SK-N-SH (cell line): ENCODE data around the gene DPF3. TPM values are rescaled to one million over a fixed set of nuclear protein-coding genes. Genes with fewer than 3 reads are reported as not detected.

Source experiments
- CTCF ChIA-PET: fragments of 300-600, 350-600 bp; formaldehyde crosslinking; extraction: SDS; loops from one replicate; lab custom pipeline; 2021; lab: Yijun Ruan, JAX
- POLR2A ChIA-PET: fragments of 350-600 bp; sonication (Branson Sonifier 250); formaldehyde crosslinking; extraction: SDS; loops from one replicate; lab custom pipeline; 2020; ENCODE audit warnings: antibody characterized with exemption, inconsistent platforms; lab: Yijun Ruan, JAX
- DNase-seq: peaks from one replicate; pipeline ENCODE4 v3.0.0; 2012
- H2AFZ ChIP-seq: fragments of 200-600 bp; sonication (generic); 2 replicates; pipeline ENCODE4 v1.8.1; 2016; ENCODE audit warnings: antibody characterized with exemption, mild to moderate bottlenecking, low read depth
- H3F3A ChIP-seq: fragments of 200-600 bp; sonication (generic); replicated peaks from 2 replicates; pipeline ENCODE3; 2016; ENCODE audit warnings: antibody characterized with exemption, mild to moderate bottlenecking; ENCODE audit not compliant: insufficient read depth
- H3K27ac ChIP-seq, 2 experiments: fragments of 200-500 bp in 1 of 2; fragments of 200-600 bp in 1 of 2; sonication (Bioruptor generic) in 1 of 2; sonication (generic), shearing (Covaris generic) in 1 of 2; 2 replicates each; pipeline versions ENCODE4 v1.5.1 to v1.6.1; 2014 to 2016; ENCODE audit warnings: low read depth in 2 of 2, inconsistent platforms in 1 of 2, low read length in 1 of 2, mild to moderate bottlenecking in 1 of 2, mixed read lengths in 1 of 2
- H3K27me3 ChIP-seq: fragments of 200-600 bp; sonication (generic), shearing (Covaris generic); 2 replicates; pipeline ENCODE4 v1.6.1; 2016; ENCODE audit warnings: mixed run types; ENCODE audit not compliant: insufficient read depth
- H3K36me3 ChIP-seq, 2 experiments: fragments of 200-500 bp in 1 of 2; fragments of 200-600 bp in 1 of 2; sonication (Bioruptor generic) in 1 of 2; sonication (generic) in 1 of 2; replicated peaks in 1 of 2; 2 replicates each; pipeline versions ENCODE3 to v1.5.1; 2014 to 2016; ENCODE audit warnings: low read length in 1 of 2, mild to moderate bottlenecking in 1 of 2; ENCODE audit not compliant: insufficient read depth in 2 of 2, control insufficient read depth in 1 of 2
- H3K4me1 ChIP-seq, 2 experiments: fragments of 200-500 bp in 1 of 2; fragments of 200-600 bp in 1 of 2; sonication (Bioruptor generic) in 1 of 2; sonication (generic), shearing (Covaris generic) in 1 of 2; 2 replicates each; pipeline versions ENCODE4 v1.5.1 to v1.6.1; 2014 to 2016; ENCODE audit warnings: low read depth in 1 of 2, low read length in 1 of 2, mixed run types in 1 of 2; ENCODE audit not compliant: insufficient read depth in 2 of 2, control insufficient read depth in 1 of 2
- H3K4me2 ChIP-seq: fragments of 200-600 bp; sonication (generic), shearing (Covaris generic); 2 replicates; pipeline ENCODE4 v1.6.1; 2017; ENCODE audit warnings: mixed run types
- H3K4me3 ChIP-seq, 2 experiments: fragments of 200-500 bp in 1 of 2; fragments of 200-600 bp in 1 of 2; sonication (Bioruptor generic) in 1 of 2; sonication (generic), shearing (Covaris generic) in 1 of 2; 2 replicates each; pipeline versions ENCODE4 v1.5.1 to v1.8.1; 2014 to 2016; ENCODE audit warnings: low read depth in 2 of 2, inconsistent platforms in 1 of 2, low read length in 1 of 2, mild to moderate bottlenecking in 1 of 2, mixed read lengths in 1 of 2, moderate library complexity in 1 of 2
- H3K79me2 ChIP-seq: fragments of 200-600 bp; sonication (generic); 2 replicates; pipeline ENCODE4 v1.8.1; 2017; ENCODE audit warnings: mild to moderate bottlenecking; ENCODE audit not compliant: insufficient read depth
- H3K9ac ChIP-seq: fragments of 200-600 bp; sonication (generic); 2 replicates; pipeline ENCODE4 v1.6.1; 2017; ENCODE audit warnings: mixed run types
- H3K9me2 ChIP-seq: fragments of 200-600 bp; sonication (generic); 2 replicates; pipeline ENCODE4 v1.6.1; 2017; ENCODE audit warnings: mixed run types
- H3K9me3 ChIP-seq: fragments of 200-600 bp; sonication (generic); 2 replicates; pipeline ENCODE4 v1.6.1; 2017; ENCODE audit warnings: mixed run types, mild to moderate bottlenecking, moderate library complexity
- H4K20me1 ChIP-seq: fragments of 200-600 bp; sonication (generic); 2 replicates; pipeline ENCODE4 v1.6.1; 2017; ENCODE audit warnings: mild to moderate bottlenecking, mixed run types; ENCODE audit not compliant: insufficient read depth
- ELF1 ChIP-seq: IDR thresholded peaks from 2 replicates; pipeline ENCODE4 v1.4.0; 2012
- EP300 ChIP-seq, 2 experiments: IDR thresholded peaks; 2 replicates each; pipeline versions ENCODE4 v1.4.0 to v1.6.1; 2012; ENCODE audit warnings: borderline replicate concordance in 1 of 2, low read depth in 1 of 2, low read length in 1 of 2
- EZH2phosphoT487 ChIP-seq: fragments of 200-600 bp; sonication (generic); IDR thresholded peaks from 2 replicates; pipeline ENCODE4 v1.6.1; 2017; ENCODE audit warnings: low read depth, mixed run types, mild to moderate bottlenecking, antibody characterized with exemption, moderate library complexity, borderline replicate concordance
- FOSL2 ChIP-seq: IDR thresholded peaks from 2 replicates; pipeline ENCODE4 v1.4.0; 2012; ENCODE audit warnings: low read depth, mild to moderate bottlenecking, moderate library complexity, borderline replicate concordance
- FOXJ3 ChIP-seq: sonication (generic); formaldehyde crosslinking; IDR thresholded peaks from 2 replicates; pipeline ENCODE4 v1.5.1; 2020; ENCODE audit warnings: mild to moderate bottlenecking, missing genetic modification reagents
- FOXM1 ChIP-seq: IDR thresholded peaks from 2 replicates; pipeline ENCODE4 v1.4.0; 2012; ENCODE audit warnings: low read depth, mild to moderate bottlenecking
- GABPA ChIP-seq: IDR thresholded peaks from 2 replicates; pipeline ENCODE4 v1.4.0; 2012; ENCODE audit warnings: low read depth, mild to moderate bottlenecking
- GATA2 ChIP-seq: sonication (generic); formaldehyde crosslinking; IDR thresholded peaks from 2 replicates; pipeline ENCODE4 v1.5.0; 2020; ENCODE audit warnings: mild to moderate bottlenecking, missing genetic modification reagents
- JUND ChIP-seq: IDR thresholded peaks from 2 replicates; pipeline ENCODE4 v1.4.0; 2012
- MEF2A ChIP-seq: IDR thresholded peaks from 2 replicates; pipeline ENCODE4 v1.4.0; 2012; ENCODE audit warnings: low read depth, borderline replicate concordance
- MXI1 ChIP-seq: IDR thresholded peaks from 2 replicates; pipeline ENCODE4 v1.6.1; 2012; ENCODE audit warnings: mild to moderate bottlenecking, low read depth, low read length, improper control_type of control experiment
- NFIC ChIP-seq: IDR thresholded peaks from 2 replicates; pipeline ENCODE4 v1.4.0; 2012; ENCODE audit warnings: borderline replicate concordance
- POLR2AphosphoS5 ChIP-seq: IDR thresholded peaks from 2 replicates; pipeline ENCODE4 v1.6.1; 2012; ENCODE audit warnings: low read depth, low read length
- RCOR1 ChIP-seq: fragments of 150-350 bp; IDR thresholded peaks from 2 replicates; pipeline ENCODE4 v1.6.1; 2017; ENCODE audit warnings: antibody characterized with exemption, low read length
- RFX5 ChIP-seq: IDR thresholded peaks from 2 replicates; pipeline ENCODE4 v1.6.1; 2012; ENCODE audit warnings: mild to moderate bottlenecking, improper control_type of control experiment, low read length
- RXRA ChIP-seq: IDR thresholded peaks from 2 replicates; pipeline ENCODE4 v1.4.0; 2012; ENCODE audit warnings: low read depth, mild to moderate bottlenecking, borderline replicate concordance
- SIN3A ChIP-seq: IDR thresholded peaks from 2 replicates; pipeline ENCODE4 v1.6.1; 2012; ENCODE audit warnings: low read depth, mild to moderate bottlenecking, low read length, moderate library complexity, borderline replicate concordance
- TAF1 ChIP-seq: IDR thresholded peaks from 2 replicates; pipeline ENCODE4 v1.6.1; 2012; ENCODE audit warnings: low read depth, mild to moderate bottlenecking, low read length, moderate library complexity, borderline replicate concordance
- TCF12 ChIP-seq: IDR thresholded peaks from 2 replicates; pipeline ENCODE4 v1.4.0; 2012
- TEAD4 ChIP-seq: IDR thresholded peaks from 2 replicates; pipeline ENCODE4 v1.4.0; 2012; ENCODE audit warnings: mild to moderate bottlenecking, borderline replicate concordance; ENCODE audit not compliant: insufficient read depth
- WGBS: methylation state at CpG from one replicate; pipeline ENCODE4 v1.1.6; 2017; ENCODE audit warnings: low lambda C conversion rate; 5-methylcytosine and 5-hydroxymethylcytosine counted together
- polyA plus RNA-seq, 3 experiments: library from polyadenylated mRNA; depleted of rRNA; stranded (reverse); fragments of >200 nt; gene quantifications; 2 replicates each; pipeline ENCODE4 v1.2.3, GENCODE V29; 2012
- TF ChIP-seq, protein P1 (sequence below): IDR thresholded peaks from 2 replicates; pipeline ENCODE4; 2012
- TF ChIP-seq, protein P2 (sequence below): IDR thresholded peaks from 2 replicates; pipeline ENCODE4 v1.4.0; 2012; ENCODE audit warnings: low read depth
- TF ChIP-seq, protein P3 (sequence below): fragments of 150-350 bp; IDR thresholded peaks from 2 replicates; pipeline ENCODE4 v1.6.1; 2016; ENCODE audit warnings: mild to moderate bottlenecking, low read depth, low read length
- TF ChIP-seq, protein P4 (sequence below): fragments of 200-600 bp; sonication (generic); IDR thresholded peaks from 2 replicates; pipeline ENCODE4 v1.6.1; 2017; ENCODE audit warnings: antibody characterized with exemption, mild to moderate bottlenecking, moderate library complexity
- TF ChIP-seq, protein P5 (sequence below): fragments of 150-350 bp; IDR thresholded peaks from 2 replicates; pipeline ENCODE4 v1.6.1; 2017; ENCODE audit warnings: antibody characterized with exemption, low read length, low read depth, borderline replicate concordance
- TF ChIP-seq, protein P6 (sequence below): IDR thresholded peaks from 2 replicates; pipeline ENCODE4 v1.4.0; 2012; ENCODE audit warnings: low read depth, borderline replicate concordance

DPF3 gene
- polyA plus RNA-seq, 1 of the 3 experiments (the other 2 are of a cell fraction) = 2.8 TPM

DNA sequence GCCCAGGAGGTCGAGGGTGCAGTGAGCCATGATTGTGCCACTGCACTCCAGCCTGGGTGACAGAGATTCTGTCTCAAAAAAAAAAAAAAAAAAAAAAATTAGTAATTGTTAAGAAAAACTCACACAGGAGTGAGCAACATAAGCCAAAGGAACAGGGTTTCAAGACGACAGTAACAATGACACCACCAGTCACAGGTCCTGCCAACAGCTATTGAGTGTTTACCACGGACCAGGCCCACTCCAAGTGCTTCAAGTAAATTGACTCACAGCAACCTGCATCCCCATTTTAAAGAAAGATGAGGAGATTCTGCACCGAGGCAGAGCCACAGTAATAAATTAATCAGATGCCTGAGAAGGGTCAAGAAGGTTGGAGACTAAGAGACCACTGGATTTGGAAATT is 194.5 kb downstream of the DPF3 start:
- Histone ChIP-seq H3K9me3 (no peaks in the 10 kb centered on the region), H3K4me3 (no peak overlapping the region), H3K9ac (no peak overlapping the region), H3K79me2 (no peaks in the 10 kb centered on the region), H4K20me1 (no peaks in the 10 kb centered on the region), H2AFZ (no peak overlapping the region), H3K27me3 (no peaks in the 10 kb centered on the region), H3K4me2 (no peak overlapping the region), H3K4me1 (peaks cover 0 to 13% of the 10 kb centered on the region in 2 experiments; a peak in 1 of 4 replicates), H3K36me3 (no peaks in the 10 kb centered on the region), H3F3A (no peaks in the 10 kb centered on the region), H3K27ac (no peak overlapping the region), H3K9me2 (0 out of 2 replicates have a peak, but pooled peaks cover 4% of the 10 kb centered on the region)
- TF ChIP-seq SIN3A = no peak
- no peak for TF ChIP-seq NFIC
- no peak for TF ChIP-seq EP300 (IDR thresholded peaks at IDR 0.05; ENCODE audit: borderline replicate concordance in 1 of 2, low read depth in 1 of 2, low read length in 1 of 2)
- no peak for TF ChIP-seq MEF2A
- TF ChIP-seq, protein P1, sequence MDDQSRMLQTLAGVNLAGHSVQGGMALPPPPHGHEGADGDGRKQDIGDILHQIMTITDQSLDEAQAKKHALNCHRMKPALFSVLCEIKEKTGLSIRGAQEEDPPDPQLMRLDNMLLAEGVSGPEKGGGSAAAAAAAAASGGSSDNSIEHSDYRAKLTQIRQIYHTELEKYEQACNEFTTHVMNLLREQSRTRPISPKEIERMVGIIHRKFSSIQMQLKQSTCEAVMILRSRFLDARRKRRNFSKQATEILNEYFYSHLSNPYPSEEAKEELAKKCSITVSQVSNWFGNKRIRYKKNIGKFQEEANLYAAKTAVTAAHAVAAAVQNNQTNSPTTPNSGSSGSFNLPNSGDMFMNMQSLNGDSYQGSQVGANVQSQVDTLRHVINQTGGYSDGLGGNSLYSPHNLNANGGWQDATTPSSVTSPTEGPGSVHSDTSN = no peak
- TF ChIP-seq ELF1 = no peak
- TF ChIP-seq RXRA = no peak
- no peak for TF ChIP-seq GATA2
- TF ChIP-seq TCF12 = no peak
- TF ChIP-seq MXI1 = no peak
- no peak for TF ChIP-seq RFX5
- TF ChIP-seq TAF1 = no peak
- TF ChIP-seq RCOR1 = no peak
- no peak for TF ChIP-seq POLR2AphosphoS5
- no peak for TF ChIP-seq FOXM1
- TF ChIP-seq, protein P2, sequence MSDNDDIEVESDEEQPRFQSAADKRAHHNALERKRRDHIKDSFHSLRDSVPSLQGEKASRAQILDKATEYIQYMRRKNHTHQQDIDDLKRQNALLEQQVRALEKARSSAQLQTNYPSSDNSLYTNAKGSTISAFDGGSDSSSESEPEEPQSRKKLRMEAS = no peak
- no peak for TF ChIP-seq GABPA
- no peak for TF ChIP-seq EZH2phosphoT487
- TF ChIP-seq FOXJ3 = no peak
- no peak for DNase-seq
- whole genome bisulfite sequencing = 52% methylated on average over 4 of the region's 4 CpGs
- CTCF ChIA-PET = no interaction called here
- POLR2A ChIA-PET = interaction anchor here (0.7 kb wide), 1 partner anchor 9 kb away, joined by 5 read pairs; no protein-coding TSS in a partner anchor

DNA sequence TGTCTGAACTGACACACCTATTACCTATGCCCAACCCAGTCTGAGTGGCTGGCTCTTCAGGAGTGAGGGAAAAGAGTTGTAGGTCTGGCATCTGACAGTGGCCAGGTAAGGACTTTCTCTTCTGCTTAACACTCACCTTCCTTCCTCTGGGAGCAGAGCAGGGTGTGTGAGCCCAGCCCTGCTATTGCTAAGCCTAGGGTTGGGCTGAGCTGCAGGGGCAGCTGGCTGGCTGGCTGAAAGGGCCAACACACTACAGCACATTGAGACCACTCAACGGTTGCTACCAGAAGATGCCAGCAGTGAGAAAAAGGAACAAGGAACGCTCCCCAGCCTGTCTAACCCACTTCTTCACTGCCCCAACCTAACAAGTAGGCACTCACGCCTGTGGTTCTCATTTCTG is 201.2 kb downstream of the DPF3 start:
- POLR2A ChIA-PET = no interaction called here
- Histone ChIP-seq H3K4me2 (no peak overlapping the region), H3F3A (no peaks in the 10 kb centered on the region), H3K27me3 (no peaks in the 10 kb centered on the region), H4K20me1 (no peaks in the 10 kb centered on the region), H3K4me3 (no peak overlapping the region), H3K9ac (no peak overlapping the region), H3K9me3 (no peaks in the 10 kb centered on the region), H3K4me1 (peaks cover 0 to 10% of the 10 kb centered on the region in 2 experiments; a peak in 1 of 4 replicates), H3K27ac (no peak overlapping the region), H2AFZ (no peak overlapping the region), H3K9me2 (0 out of 2 replicates have a peak, but pooled peaks cover 4% of the 10 kb centered on the region), H3K36me3 (no peaks in the 10 kb centered on the region), H3K79me2 (no peaks in the 10 kb centered on the region)
- DNase-seq = no peak
- 50% methylated on average over 1 of the region's 3 CpGs for WGBS
- CTCF ChIA-PET = no interaction called here
- TF ChIP-seq FOSL2 (no peak), EZH2phosphoT487 (no peak), JUND (no peak), NFIC (no peak), TEAD4 (no peak)
- TF ChIP-seq, protein P3, sequence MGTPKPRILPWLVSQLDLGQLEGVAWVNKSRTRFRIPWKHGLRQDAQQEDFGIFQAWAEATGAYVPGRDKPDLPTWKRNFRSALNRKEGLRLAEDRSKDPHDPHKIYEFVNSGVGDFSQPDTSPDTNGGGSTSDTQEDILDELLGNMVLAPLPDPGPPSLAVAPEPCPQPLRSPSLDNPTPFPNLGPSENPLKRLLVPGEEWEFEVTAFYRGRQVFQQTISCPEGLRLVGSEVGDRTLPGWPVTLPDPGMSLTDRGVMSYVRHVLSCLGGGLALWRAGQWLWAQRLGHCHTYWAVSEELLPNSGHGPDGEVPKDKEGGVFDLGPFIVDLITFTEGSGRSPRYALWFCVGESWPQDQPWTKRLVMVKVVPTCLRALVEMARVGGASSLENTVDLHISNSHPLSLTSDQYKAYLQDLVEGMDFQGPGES = no peak
- TF ChIP-seq, protein P4, sequence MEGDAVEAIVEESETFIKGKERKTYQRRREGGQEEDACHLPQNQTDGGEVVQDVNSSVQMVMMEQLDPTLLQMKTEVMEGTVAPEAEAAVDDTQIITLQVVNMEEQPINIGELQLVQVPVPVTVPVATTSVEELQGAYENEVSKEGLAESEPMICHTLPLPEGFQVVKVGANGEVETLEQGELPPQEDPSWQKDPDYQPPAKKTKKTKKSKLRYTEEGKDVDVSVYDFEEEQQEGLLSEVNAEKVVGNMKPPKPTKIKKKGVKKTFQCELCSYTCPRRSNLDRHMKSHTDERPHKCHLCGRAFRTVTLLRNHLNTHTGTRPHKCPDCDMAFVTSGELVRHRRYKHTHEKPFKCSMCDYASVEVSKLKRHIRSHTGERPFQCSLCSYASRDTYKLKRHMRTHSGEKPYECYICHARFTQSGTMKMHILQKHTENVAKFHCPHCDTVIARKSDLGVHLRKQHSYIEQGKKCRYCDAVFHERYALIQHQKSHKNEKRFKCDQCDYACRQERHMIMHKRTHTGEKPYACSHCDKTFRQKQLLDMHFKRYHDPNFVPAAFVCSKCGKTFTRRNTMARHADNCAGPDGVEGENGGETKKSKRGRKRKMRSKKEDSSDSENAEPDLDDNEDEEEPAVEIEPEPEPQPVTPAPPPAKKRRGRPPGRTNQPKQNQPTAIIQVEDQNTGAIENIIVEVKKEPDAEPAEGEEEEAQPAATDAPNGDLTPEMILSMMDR = no peak
- TF ChIP-seq, protein P5, sequence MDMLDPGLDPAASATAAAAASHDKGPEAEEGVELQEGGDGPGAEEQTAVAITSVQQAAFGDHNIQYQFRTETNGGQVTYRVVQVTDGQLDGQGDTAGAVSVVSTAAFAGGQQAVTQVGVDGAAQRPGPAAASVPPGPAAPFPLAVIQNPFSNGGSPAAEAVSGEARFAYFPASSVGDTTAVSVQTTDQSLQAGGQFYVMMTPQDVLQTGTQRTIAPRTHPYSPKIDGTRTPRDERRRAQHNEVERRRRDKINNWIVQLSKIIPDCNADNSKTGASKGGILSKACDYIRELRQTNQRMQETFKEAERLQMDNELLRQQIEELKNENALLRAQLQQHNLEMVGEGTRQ = no peak
- TF ChIP-seq, protein P6, sequence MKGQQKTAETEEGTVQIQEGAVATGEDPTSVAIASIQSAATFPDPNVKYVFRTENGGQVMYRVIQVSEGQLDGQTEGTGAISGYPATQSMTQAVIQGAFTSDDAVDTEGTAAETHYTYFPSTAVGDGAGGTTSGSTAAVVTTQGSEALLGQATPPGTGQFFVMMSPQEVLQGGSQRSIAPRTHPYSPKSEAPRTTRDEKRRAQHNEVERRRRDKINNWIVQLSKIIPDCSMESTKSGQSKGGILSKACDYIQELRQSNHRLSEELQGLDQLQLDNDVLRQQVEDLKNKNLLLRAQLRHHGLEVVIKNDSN = no peak
